C4-2B (cell line): ENCODE data around the gene SLC38A2.

ENCODE experiments used
- H3K27ac ChIP-seq: fragments of 450-650 bp; 2 replicates; pipeline ENCODE4 v1.5.1; 2017
- CTCF ChIP-seq: fragments of 450-650 bp; conservative IDR thresholded peaks from 2 replicates; pipeline ENCODE4 v1.5.1; 2017; ENCODE audit warnings: mild to moderate bottlenecking
- ZFX ChIP-seq: fragments of 450-650 bp; IDR thresholded peaks from 2 replicates; pipeline ENCODE4 v1.6.1; 2017

SLC38A2 gene

GRCh38 chr12:46409974-46410373 is 37.4 kb upstream of the SLC38A2 start:
- H3K27ac ChIP-seq, result no peak overlapping the region
- TF ChIP-seq CTCF, result no peak
- no peak for TF ChIP-seq ZFX

GRCh38 chr12:46409342-46409741 is 36.8 kb upstream of the SLC38A2 start:
- no peak overlapping the region for H3K27ac ChIP-seq
- TF ChIP-seq ZFX (no peak), CTCF (no peak)

- H3K27ac ChIP-seq, result no peak overlapping the region
- TF ChIP-seq CTCF (no peak), ZFX (no peak)
Measured at GRCh38 chr12:46408441-46408840, 35.9 kb upstream of the SLC38A2 start.

- TF ChIP-seq CTCF, result no peak
- TF ChIP-seq ZFX, result no peak
- no peak overlapping the region for H3K27ac ChIP-seq
Measured at GRCh38 chr12:46407361-46407760, 34.8 kb upstream of the SLC38A2 start.

- no peak overlapping the region for H3K27ac ChIP-seq
- TF ChIP-seq CTCF, result no peak
- no peak for TF ChIP-seq ZFX
Measured at GRCh38 chr12:46406352-46407027, 33.9 kb upstream of the SLC38A2 start.

- no peak overlapping the region for H3K27ac ChIP-seq
- no peak for TF ChIP-seq CTCF
- TF ChIP-seq ZFX, result no peak
Measured at GRCh38 chr12:46404733-46405132, 32.2 kb upstream of the SLC38A2 start.

- TF ChIP-seq CTCF (no peak), ZFX (no peak)
- no peak overlapping the region for H3K27ac ChIP-seq
Measured at GRCh38 chr12:46404225-46404631, 31.7 kb upstream of the SLC38A2 start.
